NCI-H2029 (cell line): ENCODE data around the gene PSAT1.
"Not testable (repeated sequence)": the region's sequence is repeated elsewhere in the genome, so short reads cannot be mapped to it uniquely, and the experiment has no call there.

Source experiments
- DNase-seq: peaks from one replicate; lab custom pipeline; 2025; lab: John Stamatoyannopoulos, UW

The PSAT1 gene

DNA sequence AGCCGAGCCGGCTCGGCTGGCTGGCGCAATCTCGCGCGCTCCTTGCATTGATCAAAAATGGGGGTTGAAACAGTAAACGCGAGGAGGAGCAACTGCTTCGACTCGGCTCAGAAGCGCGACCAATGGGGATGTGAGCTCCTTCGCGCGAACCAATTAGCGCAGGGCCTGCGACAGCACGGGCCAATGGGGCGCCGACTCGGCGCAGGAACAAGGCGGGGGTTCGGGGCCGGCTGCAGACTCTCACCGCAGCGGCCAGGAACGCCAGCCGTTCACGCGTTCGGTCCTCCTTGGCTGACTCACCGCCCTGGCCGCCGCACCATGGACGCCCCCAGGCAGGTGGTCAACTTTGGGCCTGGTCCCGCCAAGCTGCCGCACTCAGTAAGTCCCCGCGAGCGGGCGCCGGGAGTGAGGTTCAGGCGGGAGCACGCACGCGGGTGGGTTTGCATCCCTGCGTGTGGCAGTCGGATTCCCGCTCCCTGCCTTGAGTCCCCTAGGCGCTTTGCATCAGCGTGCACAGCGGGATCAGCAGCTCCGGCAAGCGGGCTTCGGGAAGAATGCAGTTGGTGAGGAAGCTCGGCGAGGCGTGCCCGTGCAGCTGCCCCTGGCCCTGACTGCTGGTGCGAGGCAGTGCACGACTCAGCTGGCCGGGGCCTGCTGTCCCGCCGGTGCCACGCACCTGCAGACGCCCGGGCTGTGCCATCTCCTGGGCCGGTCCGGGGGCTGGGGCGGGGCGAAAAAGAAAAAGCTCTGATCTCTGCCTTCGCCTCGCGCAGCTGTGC, at the start of gene PSAT1:
PSAT1 (plus strand) TSS at position 233 of the 779 bp plus-strand sequence; CDS start at position 319, 86 bp downstream.
- peak; percentile 97 for DNase-seq

DNA sequence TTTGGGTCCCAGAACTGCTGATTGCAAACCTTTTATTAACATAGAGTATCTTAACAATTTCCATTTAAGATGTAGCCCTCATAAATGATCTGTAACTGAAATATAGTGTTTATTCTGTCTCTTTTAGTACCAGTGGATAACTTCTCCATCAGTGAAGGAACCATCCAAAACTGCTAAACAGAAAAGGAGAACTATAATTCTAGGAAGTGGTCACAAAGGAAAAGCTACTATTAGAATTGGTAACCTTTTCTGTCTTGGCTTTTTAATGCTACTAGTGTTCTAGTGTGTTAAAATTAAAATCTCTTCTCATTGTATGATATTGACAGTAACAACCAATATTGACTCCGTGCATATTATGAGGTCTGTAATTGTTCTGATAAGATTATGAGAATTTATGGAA, 48.3 kb upstream of the PSAT1 start:
- DNase-seq = no peak

DNA sequence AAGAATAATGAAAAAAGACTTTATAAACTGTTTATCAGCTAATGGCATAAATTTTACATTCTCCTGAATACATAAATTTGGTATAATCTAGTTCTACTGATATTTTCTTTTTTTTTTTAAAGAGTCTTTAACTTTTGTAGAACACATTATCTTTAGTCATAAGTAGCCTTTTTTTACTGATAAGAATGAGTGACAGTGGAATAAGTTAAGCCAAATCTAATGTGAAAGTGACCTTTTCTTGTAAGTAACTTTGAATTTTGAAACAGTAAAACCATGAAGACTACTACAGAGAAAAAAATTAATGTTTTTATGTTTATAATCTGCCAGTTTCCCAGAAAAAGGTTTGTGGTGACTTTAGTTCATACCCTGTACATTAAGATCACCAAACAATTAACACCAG, 47.4 kb upstream of the PSAT1 start:
- DNase-seq = no peak

DNA sequence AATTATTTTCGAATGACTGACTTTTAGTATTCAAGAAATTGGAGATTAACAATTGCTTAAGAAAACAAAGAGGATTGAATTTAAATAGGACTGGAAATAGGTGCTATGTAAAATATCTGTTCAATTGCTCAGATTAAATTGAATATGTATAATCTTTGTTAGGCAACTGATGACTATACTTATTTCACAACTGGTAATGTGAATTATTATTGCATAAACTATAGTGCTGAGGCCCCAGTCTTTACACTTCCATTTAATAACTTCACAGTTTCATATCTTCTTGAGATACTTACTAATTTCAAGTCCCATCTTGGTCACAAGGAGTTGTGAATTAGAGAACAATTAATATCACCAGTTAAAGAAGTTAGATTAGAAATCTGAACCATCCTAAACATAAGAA, 44.3 kb upstream of the PSAT1 start:
- no peak for DNase-seq

DNA sequence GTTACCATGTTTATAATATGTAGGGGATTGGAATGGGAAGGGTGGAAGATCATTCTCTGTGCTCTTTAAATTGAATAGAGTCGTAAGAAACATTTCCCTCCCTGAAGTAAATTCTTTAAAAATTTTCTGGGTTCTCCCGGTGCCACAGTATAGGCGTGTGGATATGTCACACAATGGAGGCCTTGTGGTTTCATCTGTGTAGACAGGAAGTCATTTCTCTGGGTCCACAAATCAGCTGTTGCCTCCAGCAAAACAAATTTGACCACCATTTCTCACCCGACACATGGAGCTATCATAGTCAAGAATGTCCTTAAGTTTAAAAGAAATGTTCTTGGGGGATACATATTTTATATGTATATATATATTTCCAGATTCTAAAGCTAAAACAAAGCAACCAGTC, 43.6 kb upstream of the PSAT1 start:
- no peak for DNase-seq

DNA sequence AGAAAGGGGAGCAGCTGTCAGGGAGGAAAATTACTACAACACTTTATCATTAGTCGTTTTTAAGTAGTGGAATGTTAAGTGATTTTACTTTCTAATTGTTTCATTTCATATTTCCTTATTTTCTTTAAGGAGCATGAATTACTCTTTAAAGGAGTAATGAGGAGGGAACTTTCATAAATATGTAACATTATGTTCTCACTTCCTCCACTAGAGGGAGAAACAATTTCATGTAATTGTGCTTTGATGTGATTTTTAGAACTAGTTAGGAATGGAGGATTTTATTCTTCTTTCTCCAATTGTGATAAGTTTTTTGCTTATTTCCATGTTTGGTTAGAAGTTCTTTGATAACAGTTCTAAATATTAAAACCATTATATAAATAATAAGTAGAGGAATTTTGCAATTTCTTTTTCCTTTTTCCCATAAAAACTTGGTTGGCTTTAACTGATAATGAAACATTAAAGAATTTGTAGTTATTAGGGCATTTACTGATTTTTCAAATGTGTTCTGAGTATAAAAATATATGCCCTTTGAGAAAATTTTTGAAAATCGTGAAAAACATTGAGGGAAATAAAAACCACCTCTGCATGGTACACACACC, 35.4 kb upstream of the PSAT1 start:
- DNase-seq = no peak

DNA sequence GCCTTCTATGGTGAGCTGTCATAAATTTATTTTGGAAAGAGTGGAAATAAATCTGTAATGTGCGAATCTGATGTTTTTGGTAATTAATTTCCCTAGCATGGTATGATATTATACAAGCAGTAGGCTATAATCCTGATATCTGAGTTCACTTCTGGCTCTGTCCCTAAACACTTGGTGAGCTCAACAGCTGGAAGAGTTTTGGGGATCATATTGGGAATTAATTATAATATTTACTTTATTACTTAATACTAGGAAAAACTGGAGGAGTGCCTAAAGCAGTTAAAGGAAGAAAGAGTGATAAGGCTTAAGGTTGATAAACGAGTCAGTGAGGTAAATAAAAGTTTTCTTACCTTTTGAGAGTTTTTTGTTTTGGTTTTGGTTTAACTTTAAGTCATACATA, 34.3 kb upstream of the PSAT1 start:
- DNase-seq = no peak

DNA sequence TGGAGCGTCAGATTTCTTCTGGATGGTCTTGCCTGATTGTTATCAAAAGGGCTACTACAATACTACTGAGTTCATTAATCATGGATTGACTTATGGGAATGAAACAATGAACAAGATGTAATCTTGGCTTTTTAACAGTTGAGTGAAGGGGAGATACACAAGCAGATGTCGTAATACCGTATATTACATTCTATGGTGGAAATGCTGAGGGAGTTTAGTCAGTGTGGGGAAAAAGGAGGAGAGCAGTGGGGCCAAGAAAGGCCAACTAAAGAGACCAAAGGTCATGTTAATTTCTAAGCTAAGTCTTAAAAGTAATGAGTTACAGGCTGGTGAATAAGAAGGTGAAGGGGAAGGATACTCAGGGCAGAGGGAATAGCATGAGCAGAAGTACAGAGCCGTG, 29.0 kb upstream of the PSAT1 start:
- no peak for DNase-seq

DNA sequence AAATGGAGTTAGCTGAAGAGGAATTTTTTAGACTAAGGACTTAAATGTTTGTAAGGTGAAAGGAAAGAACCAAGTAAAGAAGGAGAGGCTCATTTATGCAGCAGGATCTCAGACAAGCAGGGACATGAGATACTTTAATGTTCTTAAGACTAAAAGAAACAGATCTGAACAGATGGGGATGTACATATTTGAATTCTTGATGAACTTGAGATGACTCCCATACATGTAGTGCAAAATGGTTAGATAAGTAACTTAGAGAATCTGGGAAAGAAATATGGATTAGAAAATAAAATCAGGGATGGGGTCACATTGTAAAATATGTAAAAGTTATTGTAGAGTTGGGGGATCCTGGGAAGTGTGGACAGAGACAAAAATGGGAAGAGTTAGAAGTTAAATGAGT, 27.1 kb upstream of the PSAT1 start:
- DNase-seq = no peak

DNA sequence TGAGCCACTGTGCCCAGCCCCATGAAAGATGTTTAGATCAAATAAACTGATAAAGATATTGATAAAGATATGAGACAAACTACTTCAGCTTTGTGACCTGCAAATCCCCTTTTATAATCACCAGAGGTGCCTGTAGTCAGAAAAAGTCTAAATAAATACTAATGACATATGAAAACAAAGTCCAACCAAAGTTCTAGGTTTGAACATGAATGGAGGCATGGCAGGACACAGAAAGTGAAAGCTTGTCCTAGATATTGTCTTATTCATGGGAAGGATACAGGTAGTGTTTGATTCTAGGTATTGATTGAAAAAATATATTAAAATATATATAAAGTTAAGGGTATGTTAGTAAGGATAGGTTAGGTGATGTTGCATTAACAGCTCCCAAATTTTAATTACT, 24.6 kb upstream of the PSAT1 start:
- DNase-seq = no peak

DNA sequence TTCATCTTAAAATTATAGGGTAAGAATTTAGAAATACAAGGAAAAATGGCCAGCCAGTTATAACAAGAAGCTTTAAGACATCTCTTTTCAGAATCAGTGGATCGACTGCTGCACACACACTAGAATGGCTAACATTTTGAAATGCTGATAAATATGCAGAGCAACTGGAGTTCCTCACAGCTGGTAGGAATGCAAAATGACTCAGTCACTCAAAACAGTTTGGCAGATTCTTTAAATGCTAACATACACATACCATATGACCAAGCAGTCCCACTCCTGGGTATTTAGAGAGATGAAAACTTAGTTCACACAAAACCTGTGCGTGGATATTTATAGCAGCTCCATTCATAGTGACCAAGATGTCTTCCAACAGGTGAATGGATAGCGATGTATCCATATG, 23.2 kb upstream of the PSAT1 start:
- DNase-seq = no peak

DNA sequence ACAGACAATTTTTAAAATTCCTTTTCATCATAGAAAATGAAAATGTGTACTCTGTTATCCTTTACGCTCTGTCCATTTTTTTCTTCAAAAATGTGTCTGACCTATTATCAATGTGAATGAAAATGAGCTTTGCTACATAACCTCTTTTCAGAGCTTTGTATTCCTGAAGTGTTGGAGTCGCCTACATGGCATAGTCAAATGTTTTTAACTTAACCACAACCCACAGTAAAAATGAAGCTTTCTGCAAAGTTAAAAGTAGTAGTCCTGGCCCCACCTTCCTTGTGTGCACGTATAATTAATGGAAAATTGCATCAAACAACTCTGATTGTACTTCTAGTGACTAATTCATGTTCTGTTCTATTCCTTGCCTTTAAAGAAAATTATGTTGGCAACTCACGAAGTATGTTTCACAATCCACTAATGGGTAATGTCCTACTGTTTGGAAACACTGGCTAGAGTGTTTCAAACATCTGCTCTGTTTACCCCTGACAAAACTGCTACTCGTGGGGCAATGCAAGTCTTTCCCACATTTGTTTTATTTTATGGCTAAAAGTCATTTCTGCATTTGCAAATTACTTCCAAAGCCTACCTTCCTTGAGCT, 18.6 kb upstream of the PSAT1 start:
- DNase-seq = no peak

DNA sequence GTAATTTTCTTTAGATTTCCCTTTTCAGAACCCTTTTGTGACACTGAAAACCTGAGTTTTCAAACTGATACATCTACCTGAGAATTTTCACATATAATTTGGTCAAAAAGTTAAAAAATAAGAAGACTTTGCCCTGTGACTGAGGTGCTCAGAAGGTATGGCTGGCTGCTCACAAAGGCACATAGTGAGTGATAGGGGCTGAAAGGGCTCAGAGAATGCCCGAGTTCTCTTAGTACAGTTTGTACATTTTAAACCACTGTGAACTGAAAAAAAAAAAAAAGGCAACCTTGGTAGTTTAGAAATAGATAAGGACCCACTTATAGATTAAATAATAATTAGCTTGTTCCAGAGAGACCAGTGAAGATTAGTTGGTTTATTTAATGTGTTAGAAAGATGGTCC, 18.1 kb upstream of the PSAT1 start:
- no peak for DNase-seq

DNA sequence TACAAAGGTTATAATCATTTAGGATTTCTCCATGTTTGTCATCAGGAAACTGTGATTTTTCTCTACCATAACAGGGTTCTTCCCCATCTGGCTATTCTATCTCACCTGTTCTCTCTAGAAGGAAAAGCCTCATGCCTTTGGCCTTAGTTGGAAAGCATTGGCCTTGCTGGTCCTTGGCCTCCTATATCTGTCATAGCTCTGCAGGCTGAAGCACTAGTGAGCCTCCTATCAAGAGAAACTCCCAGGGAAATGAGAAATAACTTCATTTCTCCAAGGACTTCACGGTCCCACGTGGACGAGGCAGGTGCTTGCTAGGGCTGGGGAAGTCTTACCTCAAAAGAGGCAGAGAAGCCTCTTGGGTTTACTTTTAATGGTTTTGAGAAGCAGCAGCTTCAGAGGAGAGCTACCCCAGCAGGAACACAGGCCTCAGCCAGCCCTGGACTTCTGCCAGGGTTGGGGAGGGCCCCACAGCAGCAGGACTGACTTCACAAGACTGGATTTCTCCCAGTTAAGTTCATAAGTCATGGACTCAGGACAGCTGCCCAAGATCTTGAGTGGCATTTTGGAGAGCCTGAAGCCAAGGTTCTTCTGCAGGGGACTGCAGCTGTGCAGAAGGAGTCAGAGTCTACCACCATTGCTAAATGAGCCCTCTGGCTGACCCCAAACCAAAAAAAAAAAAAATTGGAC, 15.8 kb upstream of the PSAT1 start:
- no peak for DNase-seq

DNA sequence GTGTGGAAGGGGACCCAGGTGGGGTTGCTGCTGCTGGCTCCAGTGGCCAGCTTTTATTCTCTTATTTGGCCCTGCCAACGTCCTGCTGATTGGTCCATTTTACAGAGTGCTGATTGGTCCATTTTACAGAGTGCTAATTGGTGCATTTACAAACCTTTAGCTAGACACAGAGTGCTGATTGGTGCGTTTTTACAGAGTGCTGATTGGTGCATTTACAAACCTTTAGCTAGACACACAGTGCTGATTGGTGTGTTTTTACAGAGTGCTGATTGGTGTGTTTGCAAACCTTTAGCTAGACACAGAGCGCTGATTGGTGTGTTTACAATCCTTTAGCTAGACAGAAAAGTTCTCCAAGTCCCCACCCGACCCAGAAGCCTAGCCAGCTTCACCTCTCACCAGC, 12.7 kb upstream of the PSAT1 start:
- not testable (repeated sequence) for DNase-seq

DNA sequence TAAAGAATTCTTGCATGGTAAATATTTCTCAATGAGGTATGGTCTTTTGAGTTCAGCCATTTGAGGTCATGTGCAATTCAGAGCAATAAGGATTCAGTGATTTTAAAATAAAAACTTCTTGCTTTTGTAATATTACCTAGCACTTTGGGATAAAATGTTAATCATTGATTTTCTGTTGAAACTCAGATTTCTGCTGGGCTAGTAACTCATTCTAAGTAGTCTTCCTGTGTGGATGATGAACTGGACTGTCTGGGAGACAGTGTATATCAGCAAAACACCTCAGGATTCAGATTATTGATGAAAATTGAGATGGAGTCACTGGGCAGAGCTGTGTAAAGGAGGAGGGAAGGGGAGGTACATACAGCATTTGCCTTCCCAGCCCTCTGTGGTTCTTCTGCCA, 10.8 kb upstream of the PSAT1 start:
- DNase-seq = no peak

DNA sequence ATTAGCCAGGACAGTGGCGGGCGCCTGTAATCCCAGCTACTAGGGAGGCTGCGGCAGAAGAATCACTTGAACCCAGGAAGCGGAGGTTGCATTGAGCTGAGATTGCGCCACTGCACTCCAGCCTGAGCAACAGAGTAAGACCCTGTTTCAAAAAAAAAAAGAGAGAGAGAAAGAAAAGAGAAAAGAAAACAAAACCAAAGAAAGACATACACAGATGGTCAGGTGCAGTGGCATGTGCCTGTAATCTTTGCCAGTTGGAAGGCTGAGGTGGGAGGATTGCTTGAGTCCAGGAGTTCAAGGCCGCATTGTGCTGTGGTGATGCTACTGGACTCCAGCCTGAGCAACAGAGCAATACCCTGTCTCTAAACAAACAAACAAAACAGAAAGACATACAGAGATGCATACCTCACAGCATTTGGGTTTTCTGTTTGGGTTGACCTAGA, 10.0 kb upstream of the PSAT1 start:
- DNase-seq = no peak

DNA sequence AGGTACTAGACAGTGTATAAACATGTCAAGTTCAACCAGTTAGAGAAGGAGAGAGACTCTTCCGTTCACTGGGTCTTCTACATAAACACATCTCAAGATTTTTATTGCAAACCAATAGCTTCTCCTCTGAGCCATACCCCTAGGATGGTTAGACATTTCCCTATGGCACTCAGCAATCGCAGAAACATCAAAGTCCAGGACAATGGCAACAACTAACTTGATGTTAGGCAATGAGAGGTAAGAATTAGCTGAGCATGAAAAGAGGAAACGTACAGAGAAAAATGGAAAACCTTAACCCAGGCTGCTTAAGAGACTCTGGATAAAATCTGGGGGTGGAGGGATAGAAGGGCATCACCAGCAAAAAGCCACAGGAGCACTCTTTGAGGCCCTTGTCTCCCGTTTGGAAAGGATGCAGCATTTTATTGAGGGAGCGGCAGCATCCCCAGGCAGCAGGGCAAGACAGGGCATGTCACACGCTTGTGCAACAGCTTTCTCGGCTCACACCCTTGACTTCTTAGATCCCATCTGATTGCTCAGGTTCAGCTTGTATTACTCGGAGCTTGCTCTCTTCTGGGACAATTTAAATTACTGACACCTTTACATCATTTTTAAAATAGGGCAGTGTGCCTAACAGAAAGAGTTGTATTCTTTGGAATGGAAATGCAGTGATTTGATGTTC, 8.6 kb upstream of the PSAT1 start:
- DNase-seq = no peak

DNA sequence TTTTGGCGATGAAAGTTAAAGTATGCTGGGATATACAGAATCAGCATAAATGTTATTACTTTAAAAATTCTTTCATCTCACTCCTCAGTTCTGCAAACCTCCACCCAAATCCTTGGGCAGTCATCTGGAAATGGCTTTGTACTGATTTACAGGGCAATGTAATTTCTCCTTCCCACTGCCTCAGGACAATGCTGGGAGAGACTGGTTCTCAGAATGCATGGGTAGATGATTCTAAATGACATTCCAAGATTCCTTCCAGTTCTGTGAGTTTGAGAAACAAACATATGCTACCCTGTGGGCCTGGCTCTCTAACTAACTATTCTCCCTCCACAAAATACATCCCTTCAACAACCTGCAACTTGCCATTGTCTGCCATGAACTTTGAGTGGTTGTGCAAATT, 7.5 kb upstream of the PSAT1 start:
- DNase-seq = no peak

DNA sequence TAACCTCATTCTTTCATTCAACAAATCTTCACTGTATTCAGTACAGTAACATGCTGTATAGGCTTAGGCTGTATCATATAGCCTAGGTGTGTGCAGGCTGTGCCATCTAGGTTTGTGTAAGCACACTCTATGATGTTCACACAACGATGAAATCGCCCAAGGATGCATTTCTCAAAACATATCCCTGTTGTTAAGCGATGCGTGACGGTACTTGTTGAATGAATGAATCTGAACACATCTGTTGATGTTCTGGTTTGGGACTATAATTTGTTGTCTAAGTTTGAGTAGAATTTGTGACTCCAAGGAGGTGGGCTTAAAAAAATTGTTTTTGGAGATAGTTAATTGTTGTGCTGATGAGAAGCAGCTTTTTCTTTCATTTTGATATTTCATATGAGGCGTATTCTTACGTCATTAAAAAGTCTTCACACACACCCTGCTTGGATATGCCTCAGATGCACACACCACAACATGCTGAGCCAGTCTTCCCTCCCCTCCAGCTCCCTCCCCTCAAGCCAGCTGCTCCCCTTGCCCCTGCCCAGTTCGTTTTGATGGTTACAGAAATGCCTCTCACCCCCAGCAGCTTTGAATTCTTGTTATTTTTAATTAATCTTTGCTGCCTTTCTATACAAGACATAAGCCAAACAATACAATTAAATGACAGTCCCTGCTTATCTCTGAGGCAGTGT, 5.5 kb upstream of the PSAT1 start:
- no peak for DNase-seq

DNA sequence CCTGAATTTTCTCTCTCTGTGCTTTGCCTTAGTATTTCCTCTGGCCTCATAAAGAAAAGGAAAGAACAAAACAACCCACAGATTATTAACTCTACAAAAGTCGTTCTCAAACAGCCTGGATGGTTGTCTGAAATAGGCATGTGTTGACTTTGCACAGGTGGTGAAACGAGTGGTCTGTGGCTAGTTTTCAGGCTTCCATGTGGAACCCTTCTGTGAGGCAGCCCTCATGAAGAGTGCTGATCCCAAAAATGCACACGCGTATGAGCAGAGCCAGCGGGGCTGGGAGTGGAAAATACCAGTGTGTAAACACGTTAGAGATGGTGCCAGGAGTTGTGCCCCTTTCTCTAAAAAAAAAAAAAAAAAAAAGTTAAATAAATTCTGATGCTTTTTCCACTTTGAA, 4.9 kb upstream of the PSAT1 start:
- no peak for DNase-seq
